ENCODE results near the gene CST7.

DNA sequence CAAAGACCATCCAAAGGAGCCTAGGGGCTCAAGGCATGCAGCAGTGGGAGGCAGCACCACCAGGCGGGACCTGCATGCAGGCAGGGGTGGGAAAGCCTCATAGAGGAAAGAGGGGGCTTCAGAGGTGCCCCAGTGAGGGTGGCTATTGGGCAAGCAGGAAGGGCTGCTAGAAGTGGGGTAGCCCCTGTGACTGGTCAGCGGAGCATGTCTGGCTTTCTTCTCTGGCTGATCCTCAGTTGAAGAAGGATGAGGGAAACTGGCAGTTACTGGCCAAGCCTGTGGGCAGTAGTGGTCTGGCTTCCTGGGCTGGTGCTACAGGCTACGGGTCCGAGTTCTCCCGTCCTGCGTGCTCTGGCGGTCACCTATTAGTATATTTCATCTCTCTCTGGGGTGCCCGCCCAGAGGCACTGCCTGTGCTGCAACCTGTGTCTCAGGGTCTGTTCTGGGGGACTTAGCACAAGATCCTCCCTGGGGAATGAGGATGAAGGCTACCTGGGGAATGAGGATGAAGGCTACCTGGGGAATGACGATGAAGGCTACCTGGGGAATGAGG, 35.9 kb upstream of the CST7 start:
- TF ChIP-seq EZH2 (IDR thresholded peaks at IDR 0.05) = no peak
- no peak for TF ChIP-seq POLR2AphosphoS5 (IDR thresholded peaks at IDR 0.05; ENCODE audit: borderline replicate concordance, low read depth, low read length)
